DMS153 treated with DMSO at 0.1 percent for 48 hours (cell line): ENCODE measurements around the gene MSTN.

Experiments used
- DNase-seq: peaks from one replicate; lab custom pipeline; 2025; ENCODE audit not compliant: unreplicated experiment; lab: John Stamatoyannopoulos, UW

MSTN gene

GRCh38 chr2:190062601-190063000 lies at the start of gene MSTN:
Gene MSTN, minus strand, starts transcription at chr2:190062729. Its CDS starts 133 bp downstream, at chr2:190062596.
- no peak for DNase-seq

GRCh38 chr2:190111166-190111565 lies 48.6 kb upstream of the MSTN start:
- DNase-seq = no peak

GRCh38 chr2:190110699-190111098 lies 48.2 kb upstream of the MSTN start:
- no peak for DNase-seq

GRCh38 chr2:190110131-190110530 lies 47.6 kb upstream of the MSTN start:
- DNase-seq = no peak

- no peak for DNase-seq
Measured at GRCh38 chr2:190107409-190107808, 44.9 kb upstream of the MSTN start.

- no peak for DNase-seq
Measured at GRCh38 chr2:190106783-190107182, 44.3 kb upstream of the MSTN start.

GRCh38 chr2:190105554-190105953 lies 43.0 kb upstream of the MSTN start:
- no peak for DNase-seq

GRCh38 chr2:190103144-190103543 lies 40.6 kb upstream of the MSTN start:
- DNase-seq = no peak

GRCh38 chr2:190099890-190100697 lies 37.6 kb upstream of the MSTN start:
- DNase-seq = no peak

- no peak for DNase-seq
Measured at GRCh38 chr2:190098851-190099250, 36.3 kb upstream of the MSTN start.

- no peak for DNase-seq
Measured at GRCh38 chr2:190097115-190097514, 34.6 kb upstream of the MSTN start.

GRCh38 chr2:190094316-190094871 lies 31.9 kb upstream of the MSTN start:
- no peak for DNase-seq

- no peak for DNase-seq
Measured at GRCh38 chr2:190093793-190094192, 31.3 kb upstream of the MSTN start.

GRCh38 chr2:190090148-190090547 lies 27.6 kb upstream of the MSTN start:
- DNase-seq = no peak

- DNase-seq = peak; percentile 30
Measured at GRCh38 chr2:190088917-190089316, 26.4 kb upstream of the MSTN start.

- no peak for DNase-seq
Measured at GRCh38 chr2:190084704-190085103, 22.2 kb upstream of the MSTN start.

GRCh38 chr2:190082118-190082517 lies 19.6 kb upstream of the MSTN start:
- no peak for DNase-seq

GRCh38 chr2:190080527-190081049 lies 18.1 kb upstream of the MSTN start:
- no peak for DNase-seq

GRCh38 chr2:190079160-190079559 lies 16.6 kb upstream of the MSTN start:
- DNase-seq = no peak

- DNase-seq = no peak
Measured at GRCh38 chr2:190075623-190076022, 13.1 kb upstream of the MSTN start.

- peak; percentile 43 for DNase-seq
Measured at GRCh38 chr2:190069936-190070696, 7.6 kb upstream of the MSTN start.

- no peak for DNase-seq
Measured at GRCh38 chr2:190068764-190069163, 6.2 kb upstream of the MSTN start.
